ENCODE data around the gene NKAP. TPM values are rescaled to one million over a fixed set of nuclear protein-coding genes. Genes with fewer than 3 reads are reported as not detected.

The NKAP gene
- total RNA-seq, 1 experiment from 2014 or later: 7.3 TPM

DNA sequence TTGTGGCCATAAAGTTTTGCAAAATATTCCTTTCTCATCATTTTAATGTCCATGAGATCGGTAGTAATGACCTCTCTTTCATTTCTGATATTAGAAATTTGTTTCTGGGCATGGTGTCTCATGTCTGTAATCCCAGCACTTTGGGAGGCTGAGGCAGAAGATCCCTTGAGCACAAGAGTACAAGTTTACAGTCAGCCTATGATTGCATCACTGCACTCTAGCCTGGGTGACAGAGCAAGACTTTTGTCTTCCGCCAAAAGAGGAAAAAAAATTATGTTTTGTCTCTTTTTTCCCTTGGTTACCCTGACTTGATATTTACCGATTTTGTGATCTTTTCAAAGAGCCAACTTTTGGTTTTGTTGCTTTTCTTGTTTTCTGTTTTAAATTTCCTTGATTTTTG is 10.8 kb upstream of the NKAP start:
- Histone ChIP-seq H4K20me1 (ENCODE audit: control insufficient read depth, insufficient read depth, insufficient read length) (no peaks in the 10 kb centered on the region), H3K79me1 (ENCODE audit: insufficient read depth, low read depth, low read length, poor library complexity, severe bottlenecking) (no peaks in the 10 kb centered on the region), H3T11ph (ENCODE audit: low read length) (no peak overlapping the region), H2BK15ac (ENCODE audit: low read depth, low read length) (no peak overlapping the region), H3K4ac (ENCODE audit: low read depth, low read length) (no peak overlapping the region), H3K23me2 (ENCODE audit: insufficient read length, low read depth, low read length, poor library complexity, severe bottlenecking) (no peaks in the 10 kb centered on the region), H3K4me2 (ENCODE audit: insufficient read depth, insufficient read length, low read length) (no peak overlapping the region), H2AFZ (ENCODE audit: low read length) (no peak overlapping the region), H2BK5ac (ENCODE audit: insufficient read length, low read length) (no peak overlapping the region), H4K5ac (ENCODE audit: insufficient read length, low read depth, low read length) (no peak overlapping the region), H3K14ac (ENCODE audit: insufficient read depth, low read length) (no peak overlapping the region), H2BK20ac (ENCODE audit: low read depth, low read length, poor library complexity, severe bottlenecking) (no peak overlapping the region), H3K18ac (ENCODE audit: insufficient read length, low read depth, low read length) (no peak overlapping the region), H4K8ac (replicated peaks; ENCODE audit: insufficient read length, low read depth, low read length) (no peak overlapping the region), H2AK5ac (ENCODE audit: insufficient read length, low read length) (no peak overlapping the region), H3K9ac (ENCODE audit: extremely low read depth, insufficient read length, low read length) (no peak overlapping the region), H3K56ac (ENCODE audit: insufficient read length, low read depth, low read length) (no peak overlapping the region), H3K79me2 (ENCODE audit: insufficient read depth, low read length) (no peaks in the 10 kb centered on the region), H3K23ac (ENCODE audit: insufficient read length, low read depth, low read length) (no peak overlapping the region), H3K27ac (ENCODE audit: insufficient read length, low read depth, low read length) (no peak overlapping the region), H3K9me3 (ENCODE audit: control insufficient read depth, low read depth, low read length) (no peaks in the 10 kb centered on the region), H2BK120ac (ENCODE audit: low read depth, low read length, poor library complexity, severe bottlenecking) (no peak overlapping the region), H2BK12ac (ENCODE audit: insufficient read length, low read depth, low read length) (no peak overlapping the region), H4K91ac (ENCODE audit: insufficient read length, low read depth, low read length) (no peak overlapping the region), H3K27me3 (ENCODE audit: insufficient read depth, low read length) (no peaks in the 10 kb centered on the region), H3K4me1 (ENCODE audit: insufficient read depth, low read length) (no peaks in the 10 kb centered on the region)
- no peaks in the 10 kb centered on the region for H3K4me1 Mint-ChIP-seq
- WGBS (ENCODE audit: extremely low coverage, insufficient read length, low lambda C conversion rate): no CpG with 5 or more reads among the region's 3 CpGs
- peaks cover 63 to 76% of the 10 kb centered on the region in 2 experiments for H3K9me3 Mint-ChIP-seq
- H3K4me3 Mint-ChIP-seq: no peak overlapping the region; a peak in 1 of 5 replicates
- TF ChIP-seq, protein P1, sequence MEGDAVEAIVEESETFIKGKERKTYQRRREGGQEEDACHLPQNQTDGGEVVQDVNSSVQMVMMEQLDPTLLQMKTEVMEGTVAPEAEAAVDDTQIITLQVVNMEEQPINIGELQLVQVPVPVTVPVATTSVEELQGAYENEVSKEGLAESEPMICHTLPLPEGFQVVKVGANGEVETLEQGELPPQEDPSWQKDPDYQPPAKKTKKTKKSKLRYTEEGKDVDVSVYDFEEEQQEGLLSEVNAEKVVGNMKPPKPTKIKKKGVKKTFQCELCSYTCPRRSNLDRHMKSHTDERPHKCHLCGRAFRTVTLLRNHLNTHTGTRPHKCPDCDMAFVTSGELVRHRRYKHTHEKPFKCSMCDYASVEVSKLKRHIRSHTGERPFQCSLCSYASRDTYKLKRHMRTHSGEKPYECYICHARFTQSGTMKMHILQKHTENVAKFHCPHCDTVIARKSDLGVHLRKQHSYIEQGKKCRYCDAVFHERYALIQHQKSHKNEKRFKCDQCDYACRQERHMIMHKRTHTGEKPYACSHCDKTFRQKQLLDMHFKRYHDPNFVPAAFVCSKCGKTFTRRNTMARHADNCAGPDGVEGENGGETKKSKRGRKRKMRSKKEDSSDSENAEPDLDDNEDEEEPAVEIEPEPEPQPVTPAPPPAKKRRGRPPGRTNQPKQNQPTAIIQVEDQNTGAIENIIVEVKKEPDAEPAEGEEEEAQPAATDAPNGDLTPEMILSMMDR (conservative IDR thresholded peaks at IDR 0.05): no peak
- H3K27ac Mint-ChIP-seq: no peak overlapping the region
- no peak for DNase-seq
- no peaks in the 10 kb centered on the region for H3K36me3 Mint-ChIP-seq (ENCODE audit: insufficient read depth in 1 of 3, low read depth in 3 of 3)
- peaks cover 8% of the 10 kb centered on the region for H3K27me3 Mint-ChIP-seq (ENCODE audit: low read depth)

Data from H9 (cell line).